ENCODE measurements around the gene STARD10. TPM values are rescaled to one million over a fixed set of nuclear protein-coding genes. Genes with fewer than 3 reads are reported as not detected.

STARD10 gene
- total RNA-seq, 2 experiments from 2014 or later, result 10.4 to 12.9 TPM

GRCh38 chr11:72762641-72763304, 31.1 kb downstream of the STARD10 start:
- POLR2A ChIA-PET, result interaction anchor here (1.0 kb wide), 1 partner anchor 31 kb away, joined by 3 read pairs; the partner anchor contains the start of gene STARD10
- no TSS peak for BruUV-seq (replicated peaks)

GRCh38 chr11:72760539-72761405, 33.1 kb downstream of the STARD10 start:
- no TSS peak for BruUV-seq (replicated peaks)
- Histone ChIP-seq H3K36me3 (ENCODE audit: insufficient read depth, low read length) (no peaks in the 10 kb centered on the region), H3K27ac (ENCODE audit: low read depth, low read length, poor library complexity, severe bottlenecking) (no peak overlapping the region), H3K9me3 (ENCODE audit: low read length) (no peaks in the 10 kb centered on the region), H2AFZ (ENCODE audit: low read length) (no peak overlapping the region), H3K4me1 (ENCODE audit: insufficient read depth, low read length, poor library complexity, severe bottlenecking) (peaks cover 5% of the 10 kb centered on the region), H3K4me2 (ENCODE audit: low read length) (no peak overlapping the region), H3K4me3 (ENCODE audit: low read depth, low read length, poor library complexity, severe bottlenecking) (no peak overlapping the region), H4K20me1 (ENCODE audit: insufficient read depth, low read length) (no peaks in the 10 kb centered on the region), H3K9me2 (ENCODE audit: insufficient read depth, low read length) (no peaks in the 10 kb centered on the region), H3K79me2 (ENCODE audit: insufficient read depth, low read depth, low read length) (no peaks in the 10 kb centered on the region)
- ChIA-PET POLR2A (no interaction called here), CTCF (ENCODE audit: unreplicated experiment) (no interaction called here)
- TF ChIP-seq EZH2phosphoT487 (IDR thresholded peaks at IDR 0.05; ENCODE audit: borderline replicate concordance, low read depth, low read length) (no peak), CTCF (conservative IDR thresholded peaks at IDR 0.05; ENCODE audit: low read length) (no peak)
- intact Hi-C loops (cut with micrococcal nuclease; ENCODE audit: unreplicated experiment), result no loop called here
- no peak for DNase-seq (ENCODE audit: low spot score)

More at GRCh38 chr11:72762641-72763304, 31.1 kb downstream of the STARD10 start:
- Histone ChIP-seq H3K79me2 (ENCODE audit: insufficient read depth, low read depth, low read length) (no peaks in the 10 kb centered on the region), H3K4me1 (ENCODE audit: insufficient read depth, low read length, poor library complexity, severe bottlenecking) (peaks cover 5% of the 10 kb centered on the region), H4K20me1 (ENCODE audit: insufficient read depth, low read length) (no peaks in the 10 kb centered on the region), H3K36me3 (ENCODE audit: insufficient read depth, low read length) (no peaks in the 10 kb centered on the region), H2AFZ (ENCODE audit: low read length) (no peak overlapping the region), H3K9me2 (ENCODE audit: insufficient read depth, low read length) (no peaks in the 10 kb centered on the region), H3K4me2 (ENCODE audit: low read length) (no peak overlapping the region), H3K4me3 (ENCODE audit: low read depth, low read length, poor library complexity, severe bottlenecking) (no peak overlapping the region), H3K27ac (ENCODE audit: low read depth, low read length, poor library complexity, severe bottlenecking) (no peak overlapping the region), H3K9me3 (ENCODE audit: low read length) (no peaks in the 10 kb centered on the region)
- CTCF ChIA-PET (ENCODE audit: unreplicated experiment), result no interaction called here
- intact Hi-C loops (cut with micrococcal nuclease; ENCODE audit: unreplicated experiment), result no loop called here
- DNase-seq (ENCODE audit: low spot score), result no peak
- TF ChIP-seq CTCF (conservative IDR thresholded peaks at IDR 0.05; ENCODE audit: low read length) (no peak), EZH2phosphoT487 (IDR thresholded peaks at IDR 0.05; ENCODE audit: borderline replicate concordance, low read depth, low read length) (no peak)

Data from OCI-LY7 (cell line).